Stromal cell of bone marrow (primary cell): ENCODE results near the gene TRAPPC12.

Experiments
- DNase-seq: peaks from one replicate; pipeline ENCODE4 v3.0.0-alpha.2; 2012; ENCODE audit warnings: low read depth

The TRAPPC12 gene

GRCh38 chr2:3456125-3456524 is 76.6 kb downstream of the TRAPPC12 start:
- DNase-seq: no peak

GRCh38 chr2:3457524-3458395 is 78.3 kb downstream of the TRAPPC12 start:
- no peak for DNase-seq

GRCh38 chr2:3458396-3459184 is 79.1 kb downstream of the TRAPPC12 start:
- no peak for DNase-seq

- no peak for DNase-seq
Observed at GRCh38 chr2:3459185-3460015, 79.9 kb downstream of the TRAPPC12 start.

GRCh38 chr2:3460156-3460555 is 80.7 kb downstream of the TRAPPC12 start:
- no peak for DNase-seq

GRCh38 chr2:3460831-3461800 is 81.6 kb downstream of the TRAPPC12 start:
- no peak for DNase-seq

- DNase-seq: peak; percentile 41
Observed at GRCh38 chr2:3461801-3462492, 82.5 kb downstream of the TRAPPC12 start.

GRCh38 chr2:3462493-3463104 is 83.1 kb downstream of the TRAPPC12 start:
- DNase-seq: no peak

- DNase-seq: no peak
Observed at GRCh38 chr2:3463186-3463835, 83.8 kb downstream of the TRAPPC12 start.

GRCh38 chr2:3463944-3464343 is 84.5 kb downstream of the TRAPPC12 start:
- no peak for DNase-seq

GRCh38 chr2:3464401-3465005 is 85.0 kb downstream of the TRAPPC12 start:
- no peak for DNase-seq

GRCh38 chr2:3465328-3465727 is 85.8 kb downstream of the TRAPPC12 start:
- no peak for DNase-seq

- DNase-seq: peak; percentile 91
Observed at GRCh38 chr2:3465844-3466481, 86.5 kb downstream of the TRAPPC12 start.

GRCh38 chr2:3466482-3466863 is 87.0 kb downstream of the TRAPPC12 start:
- DNase-seq: no peak

GRCh38 chr2:3466966-3467365 is 87.5 kb downstream of the TRAPPC12 start:
- DNase-seq: no peak

GRCh38 chr2:3467654-3468053 is 88.2 kb downstream of the TRAPPC12 start:
- no peak for DNase-seq

- no peak for DNase-seq
Observed at GRCh38 chr2:3468296-3468988, 88.9 kb downstream of the TRAPPC12 start.

GRCh38 chr2:3469486-3469885 is 90.0 kb downstream of the TRAPPC12 start:
- no peak for DNase-seq
